Panc1 (cell line): ENCODE results near the gene ADAM10. TPM values are rescaled to one million over a fixed set of nuclear protein-coding genes. Genes with fewer than 3 reads are reported as not detected.

Experiments used
- ATAC-seq: fragments of 200-7000 bp; cut with Tn5 transposase; 2 replicates; pipeline ENCODE4 v1.9.1; 2020; ENCODE audit warnings: mild to moderate bottlenecking, moderate library complexity
- BruUV-seq: library from RNA; stranded (reverse); fragments of 400-500 nt; replicated peaks from 2 replicates; lab custom pipeline; 2021; lab: Mats Ljungman, UMichigan
- CTCF ChIA-PET: fragments of 300-600 bp; sonication (Branson Sonifier 250); formaldehyde crosslinking; loops from one replicate; lab custom pipeline; 2022; ENCODE audit warnings: antibody characterized with exemption; lab: Charles Lee
- POLR2A ChIA-PET: fragments of 300-600 bp; sonication (Branson Sonifier 250); formaldehyde crosslinking; loops from one replicate; lab custom pipeline; 2022; ENCODE audit warnings: antibody characterized with exemption; lab: Charles Lee
- DNase-seq: peaks from one replicate; pipeline ENCODE4 v3.0.0-alpha.2; 2010; ENCODE audit warnings: low read depth, low spot score
- H3K27ac ChIP-seq: 2 replicates; pipeline ENCODE4 v1.5.1; 2011; ENCODE audit warnings: mild to moderate bottlenecking, low read length, inconsistent platforms
- H3K27me3 ChIP-seq: fragments of 200-500 bp; sonication (Bioruptor generic); 2 replicates; pipeline ENCODE4 v1.6.0; 2014; ENCODE audit warnings: low read length, inconsistent platforms; ENCODE audit not compliant: control insufficient read depth, insufficient read depth
- H3K36me3 ChIP-seq: fragments of 200-500 bp; sonication (Bioruptor generic); 2 replicates; pipeline ENCODE4 v1.5.1; 2014; ENCODE audit warnings: inconsistent platforms, mild to moderate bottlenecking, low read length, moderate library complexity; ENCODE audit not compliant: control insufficient read depth, insufficient read depth
- H3K4me1 ChIP-seq: 2 replicates; pipeline ENCODE4 v1.5.1; 2011; ENCODE audit warnings: inconsistent platforms, mild to moderate bottlenecking, low read length, moderate library complexity; ENCODE audit not compliant: control insufficient read depth, insufficient read depth
- H3K4me3 ChIP-seq, 2 experiments: 2 replicates each; pipeline ENCODE4 v1.5.1; 2011 to 2012; ENCODE audit warnings: low read depth in 2 of 2, low read length in 2 of 2, mild to moderate bottlenecking in 2 of 2, inconsistent platforms in 1 of 2, moderate library complexity in 1 of 2
- H3K9me3 ChIP-seq: fragments of 200-500 bp; sonication (Bioruptor generic); 2 replicates; pipeline ENCODE4 v1.5.1; 2014; ENCODE audit warnings: low read depth, mild to moderate bottlenecking, inconsistent platforms, low read length, moderate library complexity; ENCODE audit not compliant: control insufficient read depth, insufficient read depth
- POLR2AphosphoS5 ChIP-seq: IDR thresholded peaks from 2 replicates; pipeline ENCODE4 v1.6.1; 2012; ENCODE audit warnings: mild to moderate bottlenecking, low read depth, low read length, moderate library complexity
- SIN3A ChIP-seq: IDR thresholded peaks from 2 replicates; pipeline ENCODE4 v1.6.1; 2012; ENCODE audit warnings: low read depth, mild to moderate bottlenecking, low read length, moderate library complexity, borderline replicate concordance; ENCODE audit not compliant: insufficient read depth
- TCF7L2 ChIP-seq: IDR thresholded peaks from 2 replicates; pipeline ENCODE4 v1.6.1; 2011; ENCODE audit warnings: mild to moderate bottlenecking, low read depth, low read length, inconsistent platforms
- in situ Hi-C: cut with HindIII; loops from 2 replicates; pipeline ENCODE4 v1.10.0; 2016; ENCODE audit warnings: low sequenced_read_pairs, low pct_unique_long_range_greater_than_20kb
- intact Hi-C: fragments of 100-400 bp; cut with micrococcal nuclease; formaldehyde crosslinking; loops from one replicate; pipeline ENCODE4 v1.10.0; 2022; ENCODE audit not compliant: unreplicated experiment
- total RNA-seq: library from RNA; stranded (reverse); gene quantifications from one replicate; pipeline ENCODE4 v1.2.1, GENCODE V29; 2021; ENCODE audit not compliant: unreplicated experiment
- TF ChIP-seq, protein P1 (sequence below), 2 experiments: IDR thresholded peaks; 2 replicates each; pipeline ENCODE4 v1.6.1; 2011 to 2012; ENCODE audit warnings: low read depth in 2 of 2, control low read depth in 1 of 2, low read length in 1 of 2, mild to moderate bottlenecking in 1 of 2, moderate library complexity in 1 of 2; ENCODE audit not compliant: insufficient read depth in 1 of 2
- TF ChIP-seq, protein P2 (sequence below): fragments of 450-650 bp; IDR thresholded peaks from 2 replicates; pipeline ENCODE4 v1.5.1; 2017; ENCODE audit warnings: mild to moderate bottlenecking

ADAM10 gene
- total RNA-seq, 1 experiment from 2014 or later, result 176 TPM

DNA sequence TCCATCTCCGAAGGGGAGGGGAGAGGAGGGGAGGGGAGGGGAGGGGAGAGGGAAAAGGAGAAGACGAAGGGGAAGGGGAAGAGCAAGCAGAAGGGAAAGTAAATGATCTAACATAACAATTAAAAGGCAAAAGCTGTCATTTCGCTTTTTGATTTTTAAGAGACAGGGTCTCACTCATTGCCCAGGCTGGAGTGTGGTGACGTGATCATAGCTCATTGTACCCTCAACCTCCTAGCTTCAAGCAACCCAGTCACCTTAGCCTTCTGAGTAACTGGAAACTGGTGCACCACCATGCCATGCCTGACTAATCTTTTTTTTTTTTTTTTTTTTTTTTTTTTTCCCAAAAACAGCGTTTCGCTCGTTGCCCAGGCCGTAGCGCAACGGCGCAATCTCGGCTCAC, 22.6 kb downstream of the ADAM10 start:
- no peak for ATAC-seq
- Histone ChIP-seq H3K4me1 (no peaks in the 10 kb centered on the region), H3K9me3 (no peaks in the 10 kb centered on the region), H3K27ac (no peak overlapping the region), H3K4me3 (no peak overlapping the region), H3K27me3 (no peaks in the 10 kb centered on the region), H3K36me3 (no peaks in the 10 kb centered on the region)
- intact Hi-C loops (no loop called here), in situ Hi-C loops (no loop called here)
- BruUV-seq, result no TSS peak
- ChIA-PET CTCF (no interaction called here), POLR2A (no interaction called here)
- TF ChIP-seq, protein P1, sequence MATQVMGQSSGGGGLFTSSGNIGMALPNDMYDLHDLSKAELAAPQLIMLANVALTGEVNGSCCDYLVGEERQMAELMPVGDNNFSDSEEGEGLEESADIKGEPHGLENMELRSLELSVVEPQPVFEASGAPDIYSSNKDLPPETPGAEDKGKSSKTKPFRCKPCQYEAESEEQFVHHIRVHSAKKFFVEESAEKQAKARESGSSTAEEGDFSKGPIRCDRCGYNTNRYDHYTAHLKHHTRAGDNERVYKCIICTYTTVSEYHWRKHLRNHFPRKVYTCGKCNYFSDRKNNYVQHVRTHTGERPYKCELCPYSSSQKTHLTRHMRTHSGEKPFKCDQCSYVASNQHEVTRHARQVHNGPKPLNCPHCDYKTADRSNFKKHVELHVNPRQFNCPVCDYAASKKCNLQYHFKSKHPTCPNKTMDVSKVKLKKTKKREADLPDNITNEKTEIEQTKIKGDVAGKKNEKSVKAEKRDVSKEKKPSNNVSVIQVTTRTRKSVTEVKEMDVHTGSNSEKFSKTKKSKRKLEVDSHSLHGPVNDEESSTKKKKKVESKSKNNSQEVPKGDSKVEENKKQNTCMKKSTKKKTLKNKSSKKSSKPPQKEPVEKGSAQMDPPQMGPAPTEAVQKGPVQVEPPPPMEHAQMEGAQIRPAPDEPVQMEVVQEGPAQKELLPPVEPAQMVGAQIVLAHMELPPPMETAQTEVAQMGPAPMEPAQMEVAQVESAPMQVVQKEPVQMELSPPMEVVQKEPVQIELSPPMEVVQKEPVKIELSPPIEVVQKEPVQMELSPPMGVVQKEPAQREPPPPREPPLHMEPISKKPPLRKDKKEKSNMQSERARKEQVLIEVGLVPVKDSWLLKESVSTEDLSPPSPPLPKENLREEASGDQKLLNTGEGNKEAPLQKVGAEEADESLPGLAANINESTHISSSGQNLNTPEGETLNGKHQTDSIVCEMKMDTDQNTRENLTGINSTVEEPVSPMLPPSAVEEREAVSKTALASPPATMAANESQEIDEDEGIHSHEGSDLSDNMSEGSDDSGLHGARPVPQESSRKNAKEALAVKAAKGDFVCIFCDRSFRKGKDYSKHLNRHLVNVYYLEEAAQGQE (IDR thresholded peaks at IDR 0.05; ENCODE audit: insufficient read depth in 1 of 2, low read depth in 2 of 2, low read length in 1 of 2), result no peak
- no peak for DNase-seq

DNA sequence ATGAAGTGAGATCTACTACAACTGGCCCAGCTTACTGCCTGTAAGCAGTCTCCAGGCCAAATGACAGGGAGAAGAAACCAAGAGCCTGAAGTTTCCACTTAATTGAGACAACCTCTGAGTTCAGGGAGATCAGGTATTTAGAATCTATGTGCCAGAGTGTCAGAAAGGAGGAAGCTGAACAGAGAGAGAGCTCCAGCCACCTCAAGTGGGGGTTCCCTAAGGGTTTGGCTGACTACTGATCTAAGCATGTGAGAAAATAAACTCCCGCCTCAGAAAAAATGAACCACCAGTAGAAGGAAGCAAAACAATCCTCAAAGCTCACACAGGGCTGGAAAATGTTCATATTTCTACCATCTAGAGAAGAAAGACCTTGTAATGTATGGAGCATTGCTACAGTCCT, 25.0 kb downstream of the ADAM10 start:
- H3K27me3 ChIP-seq, result no peaks in the 10 kb centered on the region
- no peaks in the 10 kb centered on the region for H3K9me3 ChIP-seq
- no peaks in the 10 kb centered on the region for H3K4me1 ChIP-seq
- DNase-seq, result no peak
- ChIA-PET CTCF (no interaction called here), POLR2A (no interaction called here)
- BruUV-seq, result no TSS peak
- H3K36me3 ChIP-seq, result no peaks in the 10 kb centered on the region
- TF ChIP-seq SIN3A, result no peak
- TF ChIP-seq, protein P2, sequence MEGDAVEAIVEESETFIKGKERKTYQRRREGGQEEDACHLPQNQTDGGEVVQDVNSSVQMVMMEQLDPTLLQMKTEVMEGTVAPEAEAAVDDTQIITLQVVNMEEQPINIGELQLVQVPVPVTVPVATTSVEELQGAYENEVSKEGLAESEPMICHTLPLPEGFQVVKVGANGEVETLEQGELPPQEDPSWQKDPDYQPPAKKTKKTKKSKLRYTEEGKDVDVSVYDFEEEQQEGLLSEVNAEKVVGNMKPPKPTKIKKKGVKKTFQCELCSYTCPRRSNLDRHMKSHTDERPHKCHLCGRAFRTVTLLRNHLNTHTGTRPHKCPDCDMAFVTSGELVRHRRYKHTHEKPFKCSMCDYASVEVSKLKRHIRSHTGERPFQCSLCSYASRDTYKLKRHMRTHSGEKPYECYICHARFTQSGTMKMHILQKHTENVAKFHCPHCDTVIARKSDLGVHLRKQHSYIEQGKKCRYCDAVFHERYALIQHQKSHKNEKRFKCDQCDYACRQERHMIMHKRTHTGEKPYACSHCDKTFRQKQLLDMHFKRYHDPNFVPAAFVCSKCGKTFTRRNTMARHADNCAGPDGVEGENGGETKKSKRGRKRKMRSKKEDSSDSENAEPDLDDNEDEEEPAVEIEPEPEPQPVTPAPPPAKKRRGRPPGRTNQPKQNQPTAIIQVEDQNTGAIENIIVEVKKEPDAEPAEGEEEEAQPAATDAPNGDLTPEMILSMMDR, result no peak
- H3K4me3 ChIP-seq, result no peak overlapping the region
- intact Hi-C loops (no loop called here), in situ Hi-C loops (no loop called here)
- H3K27ac ChIP-seq, result no peak overlapping the region
- no peak for ATAC-seq

DNA sequence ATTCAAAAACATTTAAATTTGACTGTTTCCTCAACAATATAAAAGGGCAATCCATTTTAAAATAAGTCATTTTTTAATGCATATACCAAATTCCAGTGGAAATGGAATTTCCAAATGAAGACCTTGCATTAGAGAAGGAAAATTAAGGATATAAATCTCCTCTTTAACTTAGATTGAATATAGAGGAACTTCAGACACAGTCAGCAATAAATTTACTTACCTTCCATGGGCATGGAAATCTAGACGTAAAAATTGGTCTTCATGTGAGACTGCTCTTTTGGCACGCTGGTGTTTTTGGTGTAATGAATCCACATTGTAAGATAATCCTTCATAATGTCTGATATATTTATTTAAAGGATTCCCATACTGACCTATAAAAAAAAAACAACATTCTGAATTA, 32.1 kb downstream of the ADAM10 start:
- intact Hi-C loops, result no loop called here
- no peaks in the 10 kb centered on the region for H3K9me3 ChIP-seq

More for the DNA sequence above, 32.1 kb downstream of the ADAM10 start:
- in situ Hi-C loops, result no loop called here
- no peaks in the 10 kb centered on the region for H3K27me3 ChIP-seq
- no peak for DNase-seq
- ATAC-seq, result no peak
- BruUV-seq, result no TSS peak
- no peaks in the 10 kb centered on the region for H3K4me1 ChIP-seq
- ChIA-PET POLR2A (no interaction called here), CTCF (no interaction called here)
- H3K36me3 ChIP-seq, result no peaks in the 10 kb centered on the region
- no peak overlapping the region for H3K27ac ChIP-seq
- no peak overlapping the region for H3K4me3 ChIP-seq
- no peak for TF ChIP-seq SIN3A
- TF ChIP-seq, protein P2, result no peak
- TF ChIP-seq TCF7L2, result no peak
- no peak for TF ChIP-seq POLR2AphosphoS5
- TF ChIP-seq, protein P1 (IDR thresholded peaks at IDR 0.05; ENCODE audit: insufficient read depth in 1 of 2, low read depth in 2 of 2, low read length in 1 of 2), result no peak
